DND-41 (cell line): Measurements from ENCODE around the gene MFNG.

Experiments used
- CTCF ChIP-seq: IDR thresholded peaks from 2 replicates; pipeline ENCODE4 v1.5.1; 2012; ENCODE audit warnings: borderline replicate concordance, low read length, moderate library complexity, mild to moderate bottlenecking; ENCODE audit not compliant: poor library complexity, severe bottlenecking; ENCODE audit errors: extremely low read depth
- EZH2 ChIP-seq: IDR thresholded peaks from 3 replicates; pipeline ENCODE4 v1.6.1; 2012; ENCODE audit warnings: borderline replicate concordance, low read depth, mild to moderate bottlenecking, moderate library complexity, low read length, inconsistent platforms; ENCODE audit not compliant: severe bottlenecking

GRCh38 chr22:37487571-37487970 lies 1.4 kb upstream of the MFNG start:
- TF ChIP-seq CTCF (no peak), EZH2 (no peak)
